ENCODE results near the gene LCN10.

GRCh38 chr9:136723362-136723976, 19.3 kb downstream of the LCN10 start:
- TF ChIP-seq SUZ12 (IDR thresholded peaks at IDR 0.05) (no peak), LEF1 (IDR thresholded peaks at IDR 0.05; ENCODE audit: borderline replicate concordance) (no peak), BHLHE40 (IDR thresholded peaks at IDR 0.05; ENCODE audit: borderline replicate concordance) (no peak), SP1 (IDR thresholded peaks at IDR 0.05) (no peak), NFRKB (IDR thresholded peaks at IDR 0.05) (no peak), ELF4 (IDR thresholded peaks at IDR 0.05) (no peak), FOXM1 (IDR thresholded peaks at IDR 0.05; ENCODE audit: borderline replicate concordance) (no peak), ARNT (IDR thresholded peaks at IDR 0.05) (no peak), TARDBP (IDR thresholded peaks at IDR 0.05) (no peak), ZNF384 (IDR thresholded peaks at IDR 0.05) (no peak), L3MBTL2 (conservative IDR thresholded peaks at IDR 0.05) (no peak)

Data from HEK293T (cell line).